H1 (cell line): Measurements from ENCODE around the gene SYCE1L. TPM values are rescaled to one million over a fixed set of nuclear protein-coding genes. Genes with fewer than 3 reads are reported as not detected.

Experiments used
- CTCF ChIA-PET: fragments of 300-600 bp; sonication (Branson Sonifier 250); formaldehyde crosslinking; loops from one replicate; lab custom pipeline; 2021; ENCODE audit not compliant: partially characterized antibody; lab: Charles Lee
- POLR2A ChIA-PET: fragments of 300-600 bp; sonication (Branson Sonifier 250); formaldehyde crosslinking; loops from one replicate; lab custom pipeline; 2021; ENCODE audit warnings: inconsistent platforms; ENCODE audit not compliant: partially characterized antibody; lab: Charles Lee
- DNase-seq, 2 experiments: peaks; one replicate each; pipeline versions ENCODE4 v3.0.0 to v3.0.0-alpha.2; 2010 to 2022; ENCODE audit warnings: low spot score in 2 of 2, low read depth in 1 of 2, mixed read lengths in 1 of 2
- FAIRE-seq: peaks from 2 replicates; lab custom pipeline; 2011; peaks lifted over from hg19 to GRCh38; lab: Jason Lieb, UNC
- H2AFZ ChIP-seq: 2 replicates; pipeline ENCODE4 v1.8.1; 2012; ENCODE audit warnings: low read length, inconsistent platforms
- H2AK5ac ChIP-seq: 2 replicates; pipeline ENCODE4 v1.6.1; 2013; ENCODE audit warnings: low read depth, low read length
- H2BK120ac ChIP-seq: replicated peaks from 2 replicates; pipeline ENCODE3; 2013; ENCODE audit warnings: low read depth, low read length, inconsistent platforms
- H2BK12ac ChIP-seq: 2 replicates; pipeline ENCODE4 v1.6.1; 2013; ENCODE audit warnings: low read depth, low read length
- H2BK15ac ChIP-seq: 2 replicates; pipeline ENCODE4 v1.6.1; 2013; ENCODE audit warnings: low read length
- H2BK20ac ChIP-seq: 2 replicates; pipeline ENCODE4 v1.6.1; 2013; ENCODE audit warnings: low read length
- H2BK5ac ChIP-seq: 2 replicates; pipeline ENCODE4 v1.6.1; 2013; ENCODE audit warnings: low read depth, low read length
- H3K14ac ChIP-seq: 2 replicates; pipeline ENCODE4 v1.6.1; 2013; ENCODE audit warnings: inconsistent platforms; ENCODE audit not compliant: insufficient read length
- H3K18ac ChIP-seq: 2 replicates; pipeline ENCODE4 v1.6.1; 2013; ENCODE audit warnings: low read length; ENCODE audit errors: extremely low read depth
- H3K23ac ChIP-seq: 2 replicates; pipeline ENCODE4 v1.6.1; 2013; ENCODE audit warnings: inconsistent platforms; ENCODE audit not compliant: insufficient read length
- H3K23me2 ChIP-seq: 2 replicates; pipeline ENCODE4 v1.6.1; 2013; ENCODE audit warnings: low read depth, low read length
- H3K27ac ChIP-seq: 2 replicates; pipeline ENCODE4 v1.6.1; 2011; ENCODE audit warnings: low read depth, low read length, inconsistent platforms
- H3K27me3 ChIP-seq, 4 experiments: replicated peaks in 1 of 4; 1 replicate in 1 of 4; 2 replicates in 3 of 4; pipeline versions ENCODE4 v1.6.1 to v1.8.1; 2011 to 2013; ENCODE audit warnings: low read length in 3 of 4, mild to moderate bottlenecking in 3 of 4, inconsistent platforms in 2 of 4, mixed read lengths in 2 of 4, moderate library complexity in 1 of 4; ENCODE audit not compliant: control insufficient read depth in 3 of 4, insufficient read depth in 3 of 4; ENCODE audit errors: extremely low read depth in 1 of 4
- H3K36me3 ChIP-seq, 4 experiments: 2 replicates each; pipeline versions ENCODE4 v1.6.1 to v1.8.1; 2011 to 2013; ENCODE audit warnings: mild to moderate bottlenecking in 4 of 4, low read length in 3 of 4, moderate library complexity in 2 of 4, control low read depth in 1 of 4, inconsistent platforms in 1 of 4; ENCODE audit not compliant: insufficient read depth in 4 of 4, control insufficient read depth in 2 of 4
- H3K4ac ChIP-seq: replicated peaks from 2 replicates; pipeline ENCODE3; 2013; ENCODE audit warnings: low read length, low read depth, mixed read lengths, inconsistent platforms; ENCODE audit not compliant: insufficient read length
- H3K4me1 ChIP-seq, 4 experiments: replicated peaks in 1 of 4; 1 replicate in 1 of 4; 2 replicates in 3 of 4; pipeline versions ENCODE4 v1.6.1 to v1.8.1; 2011 to 2013; ENCODE audit warnings: low read length in 3 of 4, inconsistent platforms in 2 of 4, mixed read lengths in 1 of 4; ENCODE audit not compliant: insufficient read depth in 4 of 4, control insufficient read depth in 3 of 4
- H3K4me2 ChIP-seq, 2 experiments: 2 replicates each; pipeline versions ENCODE4 v1.6.1 to v1.8.1; 2011 to 2013; ENCODE audit warnings: low read depth in 2 of 2, low read length in 2 of 2, control low read depth in 1 of 2, inconsistent platforms in 1 of 2, mild to moderate bottlenecking in 1 of 2; ENCODE audit not compliant: insufficient read depth in 1 of 2
- H3K4me3 ChIP-seq, 4 experiments: fragments of 200-600, 300-600 bp in 1 of 4; sonication (generic), shearing (Covaris generic), sonication (Bioruptor Twin) in 1 of 4; 2 replicates each; pipeline versions ENCODE4 v1.5.1 to v1.8.1; 2011 to 2016; ENCODE audit warnings: low read length in 4 of 4, low read depth in 3 of 4, control low read depth in 2 of 4, inconsistent platforms in 2 of 4, mild to moderate bottlenecking in 2 of 4, mixed read lengths in 1 of 4, moderate library complexity in 1 of 4; ENCODE audit not compliant: insufficient read depth in 2 of 4; ENCODE audit errors: extremely low read depth in 1 of 4
- H3K56ac ChIP-seq: replicated peaks from 2 replicates; pipeline ENCODE3; 2013; ENCODE audit warnings: low read depth, mild to moderate bottlenecking, mixed read lengths, low read length, inconsistent platforms; ENCODE audit not compliant: insufficient read length
- H3K79me1 ChIP-seq: 2 replicates; pipeline ENCODE4 v1.6.1; 2013; ENCODE audit warnings: low read depth, low read length, control low read depth
- H3K79me2 ChIP-seq, 2 experiments: 2 replicates each; pipeline versions ENCODE4 v1.6.1 to v1.8.1; 2012 to 2013; ENCODE audit warnings: low read length in 2 of 2, mild to moderate bottlenecking in 2 of 2, inconsistent platforms in 1 of 2; ENCODE audit not compliant: insufficient read depth in 2 of 2, control insufficient read depth in 1 of 2
- H3K9ac ChIP-seq, 4 experiments: replicated peaks in 1 of 4; 1 replicate in 1 of 4; 2 replicates in 3 of 4; pipeline versions ENCODE4 v1.6.1 to v1.8.1; 2011 to 2013; ENCODE audit warnings: low read depth in 3 of 4, low read length in 3 of 4, control low read depth in 2 of 4, mild to moderate bottlenecking in 2 of 4, moderate library complexity in 2 of 4, inconsistent platforms in 1 of 4; ENCODE audit errors: extremely low read depth in 1 of 4
- H3K9me3 ChIP-seq, 2 experiments: 2 replicates each; pipeline versions ENCODE4 v1.6.1 to v1.8.1; 2012 to 2013; ENCODE audit warnings: mild to moderate bottlenecking in 2 of 2, moderate library complexity in 2 of 2, control low read depth in 1 of 2, inconsistent platforms in 1 of 2, low read depth in 1 of 2, low read length in 1 of 2, mixed read lengths in 1 of 2; ENCODE audit not compliant: insufficient read depth in 2 of 2
- H4K20me1 ChIP-seq, 2 experiments: replicated peaks in 1 of 2; 2 replicates each; pipeline versions ENCODE3 to v1.8.1; 2011 to 2013; ENCODE audit warnings: inconsistent platforms in 2 of 2, low read length in 2 of 2, mild to moderate bottlenecking in 1 of 2; ENCODE audit not compliant: insufficient read depth in 2 of 2, control insufficient read depth in 1 of 2
- H4K5ac ChIP-seq: 2 replicates; pipeline ENCODE4 v1.6.1; 2013; ENCODE audit warnings: low read length, low read depth, mixed read lengths, inconsistent platforms; ENCODE audit not compliant: insufficient read length
- H4K8ac ChIP-seq: 2 replicates; pipeline ENCODE4 v1.8.0; 2013; ENCODE audit warnings: mild to moderate bottlenecking, moderate library complexity, low read length, inconsistent platforms; ENCODE audit not compliant: insufficient read depth; ENCODE audit errors: extremely low read depth
- H4K91ac ChIP-seq: replicated peaks from 2 replicates; pipeline ENCODE3; 2013; ENCODE audit warnings: low read length, mixed read lengths, inconsistent platforms; ENCODE audit not compliant: insufficient read length
- CREB1 ChIP-seq: IDR thresholded peaks from 2 replicates; pipeline ENCODE4 v1.6.1; 2012; ENCODE audit warnings: inconsistent platforms
- FOSL1 ChIP-seq: IDR thresholded peaks from 2 replicates; pipeline ENCODE4 v1.6.1; 2011; ENCODE audit warnings: mild to moderate bottlenecking, low read depth, low read length, moderate library complexity; ENCODE audit not compliant: insufficient read depth
- JUND ChIP-seq: IDR thresholded peaks from 2 replicates; pipeline ENCODE4 v1.6.1; 2011; ENCODE audit warnings: mild to moderate bottlenecking, improper control_type of control experiment, low read length
- PHF8 ChIP-seq: fragments of 200-600 bp; sonication (generic); conservative IDR thresholded peaks from 2 replicates; pipeline ENCODE4 v1.7.1; 2012; ENCODE audit warnings: low read depth, mild to moderate bottlenecking, inconsistent platforms, low read length, moderate library complexity
- POU5F1 ChIP-seq: IDR thresholded peaks from 2 replicates; pipeline ENCODE4 v1.6.1; 2011; ENCODE audit warnings: low read depth, mild to moderate bottlenecking, low read length, moderate library complexity
- TEAD4 ChIP-seq: IDR thresholded peaks from 2 replicates; pipeline ENCODE4 v1.6.1; 2012; ENCODE audit warnings: low read depth, low read length, inconsistent platforms, mixed read lengths
- USF2 ChIP-seq: IDR thresholded peaks from 2 replicates; pipeline ENCODE4 v1.6.1; 2011; ENCODE audit warnings: low read length, improper control_type of control experiment
- WGBS, 2 experiments: shearing (Covaris generic) in 1 of 2; methylation state at CpG; one replicate each; pipeline versions ENCODE4 v1.1.6 to v1.1.7; 2013 to 2015; ENCODE audit warnings: low lambda C conversion rate in 2 of 2, mixed read lengths in 2 of 2, inconsistent platforms in 1 of 2, low coverage in 1 of 2, missing lambda C conversion rate in 1 of 2; ENCODE audit not compliant: insufficient replicate concordance in 2 of 2, insufficient coverage in 1 of 2, insufficient read length in 1 of 2; ENCODE audit errors: extremely low coverage in 1 of 2, missing lambda C conversion rate in 1 of 2; 5-methylcytosine and 5-hydroxymethylcytosine counted together
- polyA plus RNA-seq, 7 experiments: library from polyadenylated mRNA; depleted of rRNA in 3 of 7; stranded (reverse) in 5 of 7; unstranded in 2 of 7; fragments of >200 nt in 5 of 7; fragments of 200-250 nt in 2 of 7; gene quantifications; 1 replicate in 5 of 7; 2 replicates in 1 of 7; 4 replicates in 1 of 7; pipeline versions ENCODE4 v1.2.1 to v1.2.3, GENCODE V29; 2011 to 2013; ENCODE audit warnings: missing spikeins in 2 of 7, mixed read lengths in 2 of 7
- total RNA-seq: library from RNA; stranded (reverse); fragmentation: NEBNext Ultra II Directional; extraction: Animal tissue kit (Norgen Biotek cat#: 25700); gene quantifications from 2 replicates; pipeline ENCODE4 v1.2.1, GENCODE V29; 2021

Gene SYCE1L
- total and polyA plus RNA-seq, 2 of the 8 experiments (the other 6 are each of a cell fraction or from before 2014, with no cell fraction given) = 5.8 to 6.8 TPM

GRCh38 chr16:77166726-77167125 lies 32.5 kb upstream of the SYCE1L start:
- no peaks in the 10 kb centered on the region for H3K27me3 ChIP-seq
- H3K23ac ChIP-seq = no peak overlapping the region
- ChIA-PET CTCF (interaction anchor here (1.0 to 1.1 kb wide), 2 partner anchors 109 to 224 kb away, joined by 3 read pairs; no protein-coding TSS in a partner anchor), POLR2A (no interaction called here)
- no peak overlapping the region for H3K56ac ChIP-seq
- H3K4me2 ChIP-seq = no peak overlapping the region
- no peak overlapping the region for H2BK5ac ChIP-seq
- no peak overlapping the region for H2AK5ac ChIP-seq
- H2BK12ac ChIP-seq = no peak overlapping the region
- no peak overlapping the region for H2BK15ac ChIP-seq
- no peaks in the 10 kb centered on the region for H3K9me3 ChIP-seq
- H3K9ac ChIP-seq = no peak overlapping the region
- FAIRE-seq (no peak), DNase-seq (no peak)
- H3K79me1 ChIP-seq = no peaks in the 10 kb centered on the region
- no peaks in the 10 kb centered on the region for H3K36me3 ChIP-seq
- 91% methylated on average over 2 of the region's 2 CpGs; no CpG with 5 or more reads in 1 of the 2 experiments for WGBS, 2 experiments
- no peak overlapping the region for H3K4me3 ChIP-seq
- H3K4ac ChIP-seq = no peak overlapping the region
- no peaks in the 10 kb centered on the region for H4K20me1 ChIP-seq
- H4K5ac ChIP-seq = no peak overlapping the region
- H4K91ac ChIP-seq = no peak overlapping the region
- H3K23me2 ChIP-seq = no peaks in the 10 kb centered on the region
- H3K18ac ChIP-seq = no peak overlapping the region
- H3K79me2 ChIP-seq = no peaks in the 10 kb centered on the region
- no peak overlapping the region for H3K27ac ChIP-seq
- H2BK120ac ChIP-seq = no peak overlapping the region
- H3K14ac ChIP-seq = no peak overlapping the region
- no peak overlapping the region for H2AFZ ChIP-seq
- no peak overlapping the region for H2BK20ac ChIP-seq
- TF ChIP-seq JUND (no peak), FOSL1 (no peak), POU5F1 (no peak), USF2 (no peak), PHF8 (no peak), TEAD4 (no peak), CREB1 (no peak)
- no peak overlapping the region for H4K8ac ChIP-seq
- no peaks in the 10 kb centered on the region for H3K4me1 ChIP-seq
